Transverse colon (tissue), 4 donors: ENCODE results near the gene LAMB1. TPM values are rescaled to one million over a fixed set of nuclear protein-coding genes. Genes with fewer than 3 reads are reported as not detected.

Source experiments
- DNase-seq: peaks from one replicate; pipeline ENCODE4 v3.0.0-alpha.2; 2019
- H3K27ac ChIP-seq, 4 donors: fragments of 200-600 bp; sonication (generic); 2 replicates each; pipeline ENCODE4 v1.5.1; 2016 to 2018; ENCODE audit warnings: inconsistent platforms in 4 of 4
- H3K27me3 ChIP-seq: fragments of 200-600 bp; sonication (generic); 2 replicates; pipeline ENCODE4 v1.5.1; 2017; ENCODE audit warnings: inconsistent platforms
- H3K36me3 ChIP-seq, 4 donors: fragments of 200-600 bp; sonication (generic); 2 replicates each; pipeline ENCODE4 v1.5.1; 2017 to 2019; ENCODE audit warnings: inconsistent platforms in 4 of 4
- H3K4me1 ChIP-seq, 4 donors: fragments of 200-600 bp; sonication (generic); 2 replicates each; pipeline ENCODE4 v1.5.1; 2017 to 2020; ENCODE audit warnings: inconsistent platforms in 4 of 4
- H3K4me3 ChIP-seq, 4 donors: fragments of 200-600 bp; sonication (generic); 1 replicate in 1 of 4; 2 replicates in 3 of 4; pipeline versions ENCODE4 v1.5.1 to v1.6.1; 2017 to 2019; ENCODE audit warnings: inconsistent platforms in 4 of 4
- H3K9me3 ChIP-seq, 2 donors: fragments of 200-600 bp; sonication (generic); 2 replicates each; pipeline ENCODE4 v1.5.1; 2017 to 2019; ENCODE audit warnings: inconsistent platforms in 2 of 2
- CTCF ChIP-seq, 5 experiments: fragments of 200-600 bp in 3 of 5; fragments of 450-650 bp in 2 of 5; sonication (generic) in 3 of 5; IDR thresholded peaks; 1 replicate in 2 of 5; 2 replicates in 3 of 5; pipeline ENCODE4 v1.5.1; 2016 to 2017; ENCODE audit warnings: antibody characterized with exemption in 5 of 5, inconsistent platforms in 3 of 5, mild to moderate bottlenecking in 2 of 5, moderate library complexity in 1 of 5
- EP300 ChIP-seq: sonication (generic); formaldehyde crosslinking; IDR thresholded peaks from one replicate; pipeline ENCODE4 v1.6.1; 2017; ENCODE audit warnings: antibody characterized with exemption, low read depth
- POLR2A ChIP-seq: fragments of 450-650 bp; IDR thresholded peaks from one replicate; pipeline ENCODE4 v1.6.1; 2016; ENCODE audit warnings: antibody characterized with exemption, mild to moderate bottlenecking, moderate library complexity
- POLR2AphosphoS5 ChIP-seq, 3 donors: sonication (generic); formaldehyde crosslinking; IDR thresholded peaks; one replicate each; pipeline ENCODE4 v1.6.1; 2016; ENCODE audit warnings: antibody characterized with exemption in 3 of 3
- WGBS, 2 donors: methylation state at CpG; one replicate each; pipeline ENCODE4 v1.1.5; 2018; ENCODE audit warnings: low coverage in 1 of 2; 5-methylcytosine and 5-hydroxymethylcytosine counted together
- in situ Hi-C, 4 donors: fragments of 200-750 bp; cut with MboI; loops; one replicate each; pipeline versions ENCODE4 v1.15.0 to v1.15.1; 2017; ENCODE audit warnings: low sequenced_read_pairs in 3 of 4, low pct_ligation_motif_present in 1 of 4, low pct_unique_long_range_greater_than_20kb in 1 of 4
- intact Hi-C: fragments of 100-400 bp; cut with DNase I; formaldehyde crosslinking; loops from one replicate; pipeline ENCODE4 v1.15.1; 2023; ENCODE audit warnings: low total_unique reads
- total RNA-seq, 4 donors: library from RNA; depleted of rRNA; stranded (reverse); fragments of >200 nt; gene quantifications; one replicate each; pipeline ENCODE4 v1.1.0, GENCODE V29; 2016

The LAMB1 gene
- total RNA-seq, 4 donors from 2014 or later, result 54.2 to 119 (median 90.3) TPM

GRCh38 chr7:108030516-108030915, 27.6 kb upstream of the LAMB1 start:
- Histone ChIP-seq H3K27me3 (no peaks in the 10 kb centered on the region), H3K27ac (no peak overlapping the region), H3K36me3 (no peaks in the 10 kb centered on the region), H3K4me1 (peaks cover 0 to 2% (median 0%) of the 10 kb centered on the region in 4 donors), H3K9me3 (no peaks in the 10 kb centered on the region), H3K4me3 (no peak overlapping the region)
- in situ Hi-C loops, result no loop called here
- DNase-seq, result no peak
- WGBS, 2 donors, result 92 to 93% methylated on average over 3 of the region's 3 CpGs
- intact Hi-C loops, result no loop called here
- TF ChIP-seq EP300 (no peak), POLR2AphosphoS5 (IDR thresholded peaks at IDR 0.05) (no peak), CTCF (IDR thresholded peaks at IDR 0.05) (no peak), POLR2A (no peak)

- Histone ChIP-seq H3K4me3 (no peak overlapping the region), H3K27me3 (no peaks in the 10 kb centered on the region), H3K9me3 (no peaks in the 10 kb centered on the region), H3K27ac (no peak overlapping the region), H3K4me1 (peaks cover 0 to 2% (median 0%) of the 10 kb centered on the region in 4 donors), H3K36me3 (no peaks in the 10 kb centered on the region)
- intact Hi-C loops, result no loop called here
- in situ Hi-C loops, result no loop called here
- no peak for DNase-seq
- TF ChIP-seq POLR2AphosphoS5 (IDR thresholded peaks at IDR 0.05) (no peak), POLR2A (no peak)
- 91 to 94% methylated on average over 3 of the region's 3 CpGs for WGBS, 2 donors
Observed at GRCh38 chr7:108029034-108029433, 26.1 kb upstream of the LAMB1 start.

- DNase-seq, result no peak
Observed at GRCh38 chr7:108028111-108028510, 25.1 kb upstream of the LAMB1 start.

GRCh38 chr7:108027239-108027638, 24.3 kb upstream of the LAMB1 start:
- 78 to 83% methylated on average over 1 of the region's 1 CpG for WGBS, 2 donors
- no peaks in the 10 kb centered on the region for H3K36me3 ChIP-seq
- in situ Hi-C loops (no loop called here), intact Hi-C loops (no loop called here)
- peaks cover 0 to 10% (median 0%) of the 10 kb centered on the region in 4 donors for H3K4me1 ChIP-seq
- H3K27ac ChIP-seq, result no peak overlapping the region
- DNase-seq, result no peak
- H3K9me3 ChIP-seq, result no peaks in the 10 kb centered on the region
- no peak overlapping the region for H3K4me3 ChIP-seq
- no peaks in the 10 kb centered on the region for H3K27me3 ChIP-seq
- TF ChIP-seq CTCF (IDR thresholded peaks at IDR 0.05) (no peak), POLR2AphosphoS5 (IDR thresholded peaks at IDR 0.05) (no peak), EP300 (no peak), POLR2A (no peak)

More at GRCh38 chr7:108028111-108028510, 25.1 kb upstream of the LAMB1 start:
- peak in 1 of 3 donors; percentile 25 for TF ChIP-seq POLR2AphosphoS5 (IDR thresholded peaks at IDR 0.05)
- no peak for TF ChIP-seq POLR2A
- H3K27ac ChIP-seq, result no peak overlapping the region
- WGBS, 2 donors, result 11 to 54% methylated on average over 2 of the region's 2 CpGs
- H3K4me1 ChIP-seq, result peaks cover 0 to 3% (median 0%) of the 10 kb centered on the region in 4 donors
- no peaks in the 10 kb centered on the region for H3K9me3 ChIP-seq
- no peak overlapping the region for H3K4me3 ChIP-seq
- no peaks in the 10 kb centered on the region for H3K27me3 ChIP-seq
- in situ Hi-C loops, result no loop called here
- intact Hi-C loops, result no loop called here
- no peaks in the 10 kb centered on the region for H3K36me3 ChIP-seq

- Histone ChIP-seq H3K36me3 (no peaks in the 10 kb centered on the region), H3K27me3 (no peaks in the 10 kb centered on the region), H3K4me1 (peaks cover 0 to 10% (median 0%) of the 10 kb centered on the region in 4 donors), H3K27ac (no peak overlapping the region), H3K9me3 (no peaks in the 10 kb centered on the region), H3K4me3 (no peak overlapping the region)
- no peak for TF ChIP-seq POLR2A
- TF ChIP-seq CTCF (IDR thresholded peaks at IDR 0.05), result no peak
- no peak for TF ChIP-seq EP300
- no peak for TF ChIP-seq POLR2AphosphoS5 (IDR thresholded peaks at IDR 0.05)
- in situ Hi-C loops (no loop called here), intact Hi-C loops (no loop called here)
- 83% methylated on average over 3 of the region's 3 CpGs; no CpG with 5 or more reads in 1 of the 2 donors for WGBS, 2 donors
- DNase-seq, result no peak
Observed at GRCh38 chr7:108026647-108027046, 23.7 kb upstream of the LAMB1 start.
